ENCODE data around the gene OPRM1. TPM values are rescaled to one million over a fixed set of nuclear protein-coding genes. Genes with fewer than 3 reads are reported as not detected.

OPRM1 gene
- total RNA-seq, 1 donor from 2014 or later, result not detected

- no peaks in the 10 kb centered on the region for H3K27me3 ChIP-seq (ENCODE audit: control insufficient read depth, insufficient read depth, low read length)
- no peaks in the 10 kb centered on the region for H3K36me3 ChIP-seq (ENCODE audit: control insufficient read depth, insufficient read depth, low read length)
- no peak for TF ChIP-seq CTCF (IDR thresholded peaks at IDR 0.05; ENCODE audit: insufficient read depth, low read length, poor library complexity, severe bottlenecking)
- H3K4me3 ChIP-seq (ENCODE audit: low read depth, low read length), result no peak overlapping the region
- DNase-seq (ENCODE audit: low read depth), result no peak
These were observed 206.5 kb downstream of the OPRM1 start for GRCh38 chr6:154245506-154245905.

- no peak for DNase-seq (ENCODE audit: low read depth)
- Histone ChIP-seq H3K4me3 (ENCODE audit: low read depth, low read length) (peak overlapping the region; percentile 25), H3K36me3 (ENCODE audit: control insufficient read depth, insufficient read depth, low read length) (no peaks in the 10 kb centered on the region), H3K27me3 (ENCODE audit: control insufficient read depth, insufficient read depth, low read length) (no peaks in the 10 kb centered on the region)
- no peak for TF ChIP-seq CTCF (IDR thresholded peaks at IDR 0.05; ENCODE audit: insufficient read depth, low read length, poor library complexity, severe bottlenecking)
These were observed 207.7 kb downstream of the OPRM1 start for GRCh38 chr6:154246723-154247118.

- no peak for DNase-seq (ENCODE audit: low read depth)
- no peaks in the 10 kb centered on the region for H3K27me3 ChIP-seq (ENCODE audit: control insufficient read depth, insufficient read depth, low read length)
- H3K4me3 ChIP-seq (ENCODE audit: low read depth, low read length), result peak overlapping the region; percentile 25
- H3K36me3 ChIP-seq (ENCODE audit: control insufficient read depth, insufficient read depth, low read length), result no peaks in the 10 kb centered on the region
- TF ChIP-seq CTCF (IDR thresholded peaks at IDR 0.05; ENCODE audit: insufficient read depth, low read length, poor library complexity, severe bottlenecking), result no peak
These were observed 208.2 kb downstream of the OPRM1 start for GRCh38 chr6:154247119-154247861.

- H3K36me3 ChIP-seq (ENCODE audit: control insufficient read depth, insufficient read depth, low read length), result no peaks in the 10 kb centered on the region
- DNase-seq (ENCODE audit: low read depth), result peak; percentile 19
- H3K4me3 ChIP-seq (ENCODE audit: low read depth, low read length), result no peak overlapping the region
- H3K27me3 ChIP-seq (ENCODE audit: control insufficient read depth, insufficient read depth, low read length), result no peaks in the 10 kb centered on the region
- no peak for TF ChIP-seq CTCF (IDR thresholded peaks at IDR 0.05; ENCODE audit: insufficient read depth, low read length, poor library complexity, severe bottlenecking)
These were observed 210.7 kb downstream of the OPRM1 start for GRCh38 chr6:154249499-154250298.

GRCh38 chr6:154251116-154251515 is 212.1 kb downstream of the OPRM1 start:
- no peaks in the 10 kb centered on the region for H3K27me3 ChIP-seq (ENCODE audit: control insufficient read depth, insufficient read depth, low read length)
- H3K4me3 ChIP-seq (ENCODE audit: low read depth, low read length), result no peak overlapping the region
- TF ChIP-seq CTCF (IDR thresholded peaks at IDR 0.05; ENCODE audit: insufficient read depth, low read length, poor library complexity, severe bottlenecking), result no peak
- no peaks in the 10 kb centered on the region for H3K36me3 ChIP-seq (ENCODE audit: control insufficient read depth, insufficient read depth, low read length)
- DNase-seq (ENCODE audit: low read depth), result no peak

All from kidney epithelial cell (primary cell).